ENCODE data around the gene ABHD14A. TPM values are rescaled to one million over a fixed set of nuclear protein-coding genes. Genes with fewer than 3 reads are reported as not detected.

Gene ABHD14A
- total and polyA plus RNA-seq, 2 of the 4 experiments (the other 2 are of a cell fraction) = 3.4 to 10.0 TPM

DNA sequence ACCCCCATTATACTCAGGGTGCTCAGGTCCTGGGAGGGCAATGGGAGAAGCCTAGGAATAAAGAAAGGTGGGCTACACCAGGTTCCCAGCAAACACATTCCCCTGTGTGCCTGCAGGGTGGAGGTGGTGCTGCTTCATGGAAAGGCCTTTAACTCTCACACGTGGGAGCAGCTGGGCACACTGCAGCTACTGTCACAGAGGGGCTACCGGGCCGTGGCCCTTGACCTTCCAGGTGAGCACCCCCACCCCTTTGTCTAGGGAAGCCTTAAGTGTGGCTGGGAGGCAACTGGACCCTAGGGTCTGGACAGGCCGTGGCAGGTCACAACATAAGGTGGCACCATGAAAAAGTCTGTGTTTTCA, 3.3 kb downstream of the ABHD14A start:
- no peak for TF ChIP-seq MXI1 (IDR thresholded peaks at IDR 0.05; ENCODE audit: borderline replicate concordance, low read depth, low read length)
- TF ChIP-seq ELK1 (IDR thresholded peaks at IDR 0.05; ENCODE audit: borderline replicate concordance, low read depth, low read length) = no peak
- TF ChIP-seq CTCF (conservative IDR thresholded peaks at IDR 0.05; ENCODE audit: low read depth, low read length) = no peak
- no peak for TF ChIP-seq CEBPB (IDR thresholded peaks at IDR 0.05; ENCODE audit: low read depth, low read length)
- no peak for TF ChIP-seq MAFK (IDR thresholded peaks at IDR 0.05; ENCODE audit: low read depth, low read length)
- no peak for TF ChIP-seq CHD1 (IDR thresholded peaks at IDR 0.05; ENCODE audit: low read depth, low read length)
- no peak for TF ChIP-seq MAZ (IDR thresholded peaks at IDR 0.05; ENCODE audit: borderline replicate concordance, low read depth, low read length)
- no peak for TF ChIP-seq RCOR1 (IDR thresholded peaks at IDR 0.05; ENCODE audit: insufficient replicate concordance, low read length)
- no peak for TF ChIP-seq SMC3 (IDR thresholded peaks at IDR 0.05; ENCODE audit: low read depth, low read length)
- no peak for TF ChIP-seq POLR2A (IDR thresholded peaks at IDR 0.05; ENCODE audit: low read depth, low read length)
- TF ChIP-seq NFE2L2 (IDR thresholded peaks at IDR 0.05; ENCODE audit: low read depth, low read length) = no peak
- no peak for TF ChIP-seq RFX5 (IDR thresholded peaks at IDR 0.05; ENCODE audit: low read depth, low read length)
- no peak for TF ChIP-seq FOS (IDR thresholded peaks at IDR 0.05; ENCODE audit: low read depth, low read length)
- TF ChIP-seq BHLHE40 (IDR thresholded peaks at IDR 0.05; ENCODE audit: low read depth, low read length) = no peak
- TF ChIP-seq RAD21 (IDR thresholded peaks at IDR 0.05; ENCODE audit: low read length) = no peak
- H3K9me3 ChIP-seq (ENCODE audit: control insufficient read depth, insufficient read depth, low read length) = no peaks in the 10 kb centered on the region
- H2BK20ac ChIP-seq (ENCODE audit: low read depth, low read length) = no peak overlapping the region
- in situ Hi-C loops (cut with MboI; ENCODE audit: low sequenced_read_pairs) (no loop called here), dilution Hi-C loops (cut with HindIII; ENCODE audit: low sequenced_read_pairs, unreplicated experiment) (no loop called here), intact Hi-C loops (cut with micrococcal nuclease) (no loop called here)
- H3K14ac ChIP-seq (replicated peaks; ENCODE audit: low read depth, low read length) = no peak overlapping the region
- no peak for DNase-seq
- H3K4me3 ChIP-seq (ENCODE audit: insufficient read depth, low read depth, low read length) = no peak overlapping the region
- no peak overlapping the region for H4K5ac ChIP-seq (ENCODE audit: low read depth, low read length)
- H2AFZ ChIP-seq (replicated peaks; ENCODE audit: low read length, poor library complexity) = no peak overlapping the region
- peaks cover 17% of the 10 kb centered on the region for H3K4me1 ChIP-seq (ENCODE audit: control insufficient read depth, insufficient read depth, low read length)
- H3K23ac ChIP-seq (ENCODE audit: low read depth, low read length) = no peak overlapping the region
- no peak overlapping the region for H2BK15ac ChIP-seq (ENCODE audit: low read depth, low read length)
- H2BK120ac ChIP-seq (ENCODE audit: low read depth, low read length) = no peak overlapping the region
- H3K79me1 ChIP-seq (ENCODE audit: low read depth in 1 of 2, low read length in 2 of 2) = peaks cover 10 to 45% of the 10 kb centered on the region in 2 experiments; a peak in 3 of 4 replicates
- H4K91ac ChIP-seq (ENCODE audit: insufficient read depth, low read depth, low read length) = no peak overlapping the region
- H4K20me1 ChIP-seq (ENCODE audit: insufficient read depth, low read length) = peaks cover 7% of the 10 kb centered on the region
- H3K4me2 ChIP-seq (ENCODE audit: low read depth, low read length) = no peak overlapping the region
- no peaks in the 10 kb centered on the region for H3K36me3 ChIP-seq (ENCODE audit: control insufficient read depth, insufficient read depth, low read length)
- peaks cover 12% of the 10 kb centered on the region for H3K9me1 ChIP-seq (ENCODE audit: insufficient read depth, low read length)
- ChIA-PET POLR2A (ENCODE audit: unreplicated experiment) (no interaction called here), CTCF (no interaction called here)
- no peak overlapping the region for H2BK5ac ChIP-seq (ENCODE audit: low read depth, low read length, poor library complexity, severe bottlenecking)
- no peak overlapping the region for H2AK9ac ChIP-seq (replicated peaks; ENCODE audit: low read depth, low read length, poor library complexity)
- no peak overlapping the region for H2AK5ac ChIP-seq (ENCODE audit: low read depth, low read length)
- no peak overlapping the region for H3K18ac ChIP-seq (ENCODE audit: low read depth, low read length)
- no peak for ATAC-seq (ENCODE audit: low read depth)
- H3K27ac ChIP-seq (ENCODE audit: insufficient read depth, low read length) = no peak overlapping the region
- no TSS peak for BruUV-seq (replicated peaks)
- WGBS, 2 experiments (ENCODE audit: extremely low coverage in 2 of 2, insufficient read length in 1 of 2) = 100% methylated on average over 1 of the region's 4 CpGs; no CpG with 5 or more reads in 1 of the 2 experiments
- no peak overlapping the region for H3K56ac ChIP-seq (ENCODE audit: extremely low read depth, insufficient read depth, low read length)
- no peak overlapping the region for H3K4ac ChIP-seq (ENCODE audit: low read depth, low read length)
- H4K8ac ChIP-seq (ENCODE audit: low read depth in 2 of 2, low read length in 2 of 2) = no peak overlapping the region
- no peaks in the 10 kb centered on the region for H3K27me3 ChIP-seq (ENCODE audit: control insufficient read depth, insufficient read depth, low read length)
- no peak overlapping the region for H3K9ac ChIP-seq (ENCODE audit: low read depth, low read length)
